Activated CD4-positive, alpha-beta T cell treated with anti-CD3 and anti-CD28 coated beads for 36 hours (primary cell): Measurements from ENCODE around the gene MAMLD1. TPM values are rescaled to one million over a fixed set of nuclear protein-coding genes. Genes with fewer than 3 reads are reported as not detected.

Experiments used
- ATAC-seq: fragments of 200-7000 bp; cut with Tn5 transposase; one replicate; pipeline ENCODE4 v1.10.0; 2021; ENCODE audit warnings: mild to moderate bottlenecking, moderate library complexity
- CTCF ChIA-PET: fragments of 350-600 bp; sonication (Branson Sonifier 250); formaldehyde crosslinking; loops from one replicate; lab custom pipeline; 2021; ENCODE audit warnings: antibody characterized with exemption; lab: Charles Lee
- POLR2A ChIA-PET: fragments of 350-600 bp; sonication (Branson Sonifier 250); formaldehyde crosslinking; loops from one replicate; lab custom pipeline; 2021; ENCODE audit warnings: antibody characterized with exemption, inconsistent platforms; lab: Charles Lee
- DNase-seq: peaks from one replicate; pipeline ENCODE4 v3.0.0-alpha.2; 2020
- H3K27ac Mint-ChIP-seq: one replicate; pipeline ENCODE4 v1.8.0; 2021; ENCODE audit warnings: mixed read lengths
- H3K27me3 Mint-ChIP-seq: one replicate; pipeline ENCODE4 v1.8.0; 2021; ENCODE audit warnings: mixed read lengths
- H3K36me3 Mint-ChIP-seq: one replicate; pipeline ENCODE4 v1.8.0; 2021; ENCODE audit warnings: low read depth, mixed read lengths
- H3K4me1 Mint-ChIP-seq: one replicate; pipeline ENCODE4 v1.8.0; 2021; ENCODE audit warnings: mixed read lengths
- H3K4me3 Mint-ChIP-seq: one replicate; pipeline ENCODE4 v1.8.0; 2021; ENCODE audit warnings: mild to moderate bottlenecking, moderate library complexity, mixed read lengths
- H3K9me3 Mint-ChIP-seq: one replicate; pipeline ENCODE4 v1.8.0; 2021; ENCODE audit warnings: low read depth, mixed read lengths
- intact Hi-C, 2 experiments: fragments of 100-400 bp; cut with DNase I in 1 of 2; cut with micrococcal nuclease in 1 of 2; formaldehyde crosslinking; loops; one replicate each; pipeline versions ENCODE4 v1.14.2 to v1.15.1; 2022 to 2024; cut with DNase I, micrococcal nuclease
- total RNA-seq, 2 experiments: library from RNA; stranded (reverse); gene quantifications; one replicate each; pipeline ENCODE4 v1.2.3, GENCODE V29; 2021

Gene MAMLD1
- total RNA-seq, 2 experiments from 2014 or later, result 1.5 to 1.6 TPM

DNA sequence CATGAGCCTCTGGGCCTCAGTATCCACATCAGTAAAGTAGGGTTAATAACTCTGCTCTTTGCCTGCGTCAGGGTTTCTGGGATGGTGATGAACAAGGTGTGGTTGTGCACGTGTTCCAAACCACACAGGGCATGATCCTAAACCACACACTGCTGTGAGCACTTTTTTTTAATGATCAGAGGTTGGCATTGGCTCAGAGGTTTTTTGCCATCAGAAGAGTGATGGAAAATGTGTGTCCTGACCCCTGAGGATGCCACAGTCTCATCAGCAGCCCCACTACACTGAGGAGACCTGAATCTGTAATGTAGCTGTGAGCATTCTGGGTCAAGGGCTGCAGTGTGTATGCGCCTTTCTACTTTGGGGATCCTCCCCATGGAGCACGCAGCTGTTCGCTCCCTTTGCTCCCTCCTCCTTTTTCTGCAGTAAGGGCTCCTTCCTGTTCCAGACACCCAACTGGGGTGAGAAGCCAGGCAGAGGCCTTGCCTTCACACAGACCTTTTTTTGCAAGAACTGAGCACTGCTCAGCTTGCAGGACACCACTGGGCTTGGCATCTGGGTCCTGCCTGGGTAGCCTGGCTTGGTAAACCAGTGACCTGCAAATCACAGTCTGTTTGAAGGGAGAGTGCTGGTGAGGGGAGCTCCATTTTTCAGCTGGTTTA lies 87.5 kb downstream of the MAMLD1 start:
- Mint-ChIP-seq H3K27me3 (no peaks in the 10 kb centered on the region), H3K9me3 (no peaks in the 10 kb centered on the region), H3K4me1 (peaks cover 16% of the 10 kb centered on the region), H3K36me3 (no peaks in the 10 kb centered on the region), H3K4me3 (no peak overlapping the region), H3K27ac (no peak overlapping the region)
- POLR2A ChIA-PET, result no interaction called here
- CTCF ChIA-PET, result interaction anchor here (0.6 to 1.6 kb wide), 3 partner anchors 23 to 120 kb away, joined by 3 to 4 read pairs (median 3); no protein-coding TSS in a partner anchor
- ATAC-seq (peak; percentile 78), DNase-seq (peak; percentile 46)
- intact Hi-C loops, result no loop called here

- no peaks in the 10 kb centered on the region for H3K9me3 Mint-ChIP-seq
- H3K27ac Mint-ChIP-seq, result no peak overlapping the region
- POLR2A ChIA-PET, result no interaction called here
- H3K27me3 Mint-ChIP-seq, result no peaks in the 10 kb centered on the region
- no peak for ATAC-seq
- peaks cover 18% of the 10 kb centered on the region for H3K4me1 Mint-ChIP-seq
- intact Hi-C loops, result no loop called here
- CTCF ChIA-PET, result interaction anchor here (0.6 kb wide), 1 partner anchor 213 kb away, joined by 3 read pairs; no protein-coding TSS in a partner anchor
- H3K36me3 Mint-ChIP-seq, result no peaks in the 10 kb centered on the region
- DNase-seq, result no peak
- no peak overlapping the region for H3K4me3 Mint-ChIP-seq
These were observed 88.8 kb downstream of the MAMLD1 start for GRCh38 chrX:150451953-150452352.

- Mint-ChIP-seq H3K27me3 (no peaks in the 10 kb centered on the region), H3K4me1 (peaks cover 23% of the 10 kb centered on the region), H3K27ac (no peak overlapping the region), H3K36me3 (no peaks in the 10 kb centered on the region), H3K4me3 (no peak overlapping the region), H3K9me3 (no peaks in the 10 kb centered on the region)
- POLR2A ChIA-PET, result no interaction called here
- CTCF ChIA-PET, result no interaction called here
- no peak for DNase-seq
- ATAC-seq, result no peak
- intact Hi-C loops, result no loop called here
These were observed 91.0 kb downstream of the MAMLD1 start for GRCh38 chrX:150454083-150454482.

- no peak overlapping the region for H3K4me3 Mint-ChIP-seq
- CTCF ChIA-PET, result no interaction called here
- ATAC-seq, result no peak
- POLR2A ChIA-PET, result no interaction called here
- H3K4me1 Mint-ChIP-seq, result peaks cover 28% of the 10 kb centered on the region
- no peaks in the 10 kb centered on the region for H3K27me3 Mint-ChIP-seq
- H3K27ac Mint-ChIP-seq, result no peak overlapping the region
- DNase-seq, result no peak
- no peaks in the 10 kb centered on the region for H3K9me3 Mint-ChIP-seq
- no peaks in the 10 kb centered on the region for H3K36me3 Mint-ChIP-seq
- intact Hi-C loops, result no loop called here
These were observed 91.5 kb downstream of the MAMLD1 start for GRCh38 chrX:150454508-150455214.

- no peak for DNase-seq
- CTCF ChIA-PET, result no interaction called here
- H3K9me3 Mint-ChIP-seq, result no peaks in the 10 kb centered on the region
- no peak overlapping the region for H3K27ac Mint-ChIP-seq
- no peak for ATAC-seq
- no peaks in the 10 kb centered on the region for H3K36me3 Mint-ChIP-seq
- H3K4me1 Mint-ChIP-seq, result peaks cover 23% of the 10 kb centered on the region
- POLR2A ChIA-PET, result no interaction called here
- no peak overlapping the region for H3K4me3 Mint-ChIP-seq
- no peaks in the 10 kb centered on the region for H3K27me3 Mint-ChIP-seq
- intact Hi-C loops, result no loop called here
These were observed 92.1 kb downstream of the MAMLD1 start for GRCh38 chrX:150455215-150455608.

GRCh38 chrX:150456466-150456865 lies 93.3 kb downstream of the MAMLD1 start:
- DNase-seq (no peak), ATAC-seq (no peak)
- Mint-ChIP-seq H3K27ac (no peak overlapping the region), H3K27me3 (no peaks in the 10 kb centered on the region), H3K4me1 (peaks cover 15% of the 10 kb centered on the region), H3K9me3 (no peaks in the 10 kb centered on the region), H3K4me3 (no peak overlapping the region), H3K36me3 (no peaks in the 10 kb centered on the region)
- intact Hi-C loops, result no loop called here
- ChIA-PET POLR2A (no interaction called here), CTCF (interaction anchor here (1.1 kb wide), 1 partner anchor 31 kb away, joined by 6 read pairs; no protein-coding TSS in a partner anchor)

DNA sequence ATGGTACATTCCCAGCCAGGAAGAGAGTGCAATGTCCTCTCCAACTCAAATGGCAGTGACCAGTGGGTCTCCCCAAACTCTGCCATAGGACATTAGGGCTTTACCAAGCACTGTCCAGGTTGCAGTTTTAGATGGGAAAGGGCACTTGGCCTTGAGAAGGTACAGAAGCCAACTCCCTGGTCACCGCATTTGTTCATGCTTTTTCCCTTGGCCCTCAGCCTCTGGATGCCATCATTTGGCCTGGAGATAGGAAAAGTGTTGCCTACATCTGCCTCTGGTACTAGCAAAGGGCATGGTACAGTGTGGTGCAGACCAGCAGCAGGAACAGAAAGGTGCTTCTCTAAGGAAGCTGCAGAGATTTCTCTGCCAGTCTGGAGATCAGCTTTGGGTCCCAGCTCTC lies 93.8 kb downstream of the MAMLD1 start:
- ChIA-PET POLR2A (no interaction called here), CTCF (no interaction called here)
- Mint-ChIP-seq H3K36me3 (no peaks in the 10 kb centered on the region), H3K27ac (no peak overlapping the region), H3K27me3 (no peaks in the 10 kb centered on the region), H3K4me3 (no peak overlapping the region), H3K9me3 (no peaks in the 10 kb centered on the region), H3K4me1 (peaks cover 12% of the 10 kb centered on the region)
- intact Hi-C loops, result no loop called here
- ATAC-seq (no peak), DNase-seq (no peak)

DNA sequence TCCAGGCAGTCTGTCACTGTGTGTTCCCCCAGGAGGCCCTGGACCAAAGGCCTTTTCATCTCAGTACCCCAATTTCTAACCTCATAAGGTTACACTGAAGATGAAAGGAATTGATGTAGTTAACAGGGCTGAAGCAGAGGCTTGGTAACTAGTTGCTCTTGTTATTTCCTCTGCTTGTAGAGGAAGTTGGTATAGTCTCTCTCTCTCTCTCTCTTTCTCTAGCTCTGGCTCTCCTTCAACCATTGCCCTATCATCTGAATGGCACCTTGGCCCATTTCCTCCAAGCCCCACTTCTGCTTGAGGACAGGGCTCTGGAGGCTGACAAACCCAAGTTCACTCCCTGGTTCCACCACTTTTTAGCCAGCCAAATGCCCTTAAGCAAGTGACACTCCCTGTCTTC lies 96.1 kb downstream of the MAMLD1 start:
- CTCF ChIA-PET, result no interaction called here
- POLR2A ChIA-PET, result no interaction called here
- Mint-ChIP-seq H3K27ac (peak overlapping the region; percentile 67), H3K4me1 (peaks cover 12% of the 10 kb centered on the region), H3K9me3 (no peaks in the 10 kb centered on the region), H3K4me3 (no peak overlapping the region), H3K27me3 (no peaks in the 10 kb centered on the region), H3K36me3 (no peaks in the 10 kb centered on the region)
- intact Hi-C loops, result no loop called here
- ATAC-seq (no peak), DNase-seq (no peak)

DNA sequence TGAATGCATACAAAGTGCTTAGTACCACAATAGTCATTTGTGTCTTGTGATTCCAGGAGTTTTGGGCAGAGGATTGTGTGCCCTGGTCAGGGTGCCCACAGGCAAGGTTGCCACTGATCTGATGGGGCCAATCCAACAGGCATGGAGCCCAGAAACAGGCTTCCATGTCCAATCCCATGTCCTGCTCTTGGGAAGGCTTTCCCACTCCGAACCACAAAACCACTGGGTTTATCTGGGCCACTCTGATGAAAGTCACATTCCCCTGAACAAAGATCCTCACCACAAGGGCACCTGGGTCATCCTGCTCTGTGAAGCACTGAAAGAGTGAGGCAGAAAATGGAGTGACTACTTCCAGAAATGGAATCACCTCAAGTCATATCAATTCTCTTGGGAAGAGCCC lies 96.9 kb downstream of the MAMLD1 start:
- CTCF ChIA-PET, result no interaction called here
- H3K27me3 Mint-ChIP-seq, result no peaks in the 10 kb centered on the region
- no peak for ATAC-seq
- H3K9me3 Mint-ChIP-seq, result no peaks in the 10 kb centered on the region
- DNase-seq, result no peak
- intact Hi-C loops, result no loop called here
- POLR2A ChIA-PET, result no interaction called here
- H3K4me3 Mint-ChIP-seq, result no peak overlapping the region
- H3K36me3 Mint-ChIP-seq, result no peaks in the 10 kb centered on the region
- H3K27ac Mint-ChIP-seq, result no peak overlapping the region
- H3K4me1 Mint-ChIP-seq, result peaks cover 12% of the 10 kb centered on the region

- ATAC-seq (no peak), DNase-seq (no peak)
- no peaks in the 10 kb centered on the region for H3K9me3 Mint-ChIP-seq
- intact Hi-C loops, result no loop called here
- no peak overlapping the region for H3K4me3 Mint-ChIP-seq
- no peaks in the 10 kb centered on the region for H3K36me3 Mint-ChIP-seq
- no peak overlapping the region for H3K27ac Mint-ChIP-seq
- ChIA-PET CTCF (interaction anchor here (0.6 kb wide), 1 partner anchor 243 kb away, joined by 3 read pairs; no protein-coding TSS in a partner anchor), POLR2A (no interaction called here)
- no peaks in the 10 kb centered on the region for H3K27me3 Mint-ChIP-seq
- H3K4me1 Mint-ChIP-seq, result peaks cover 12% of the 10 kb centered on the region
These were observed 97.7 kb downstream of the MAMLD1 start for GRCh38 chrX:150460781-150461180.

DNA sequence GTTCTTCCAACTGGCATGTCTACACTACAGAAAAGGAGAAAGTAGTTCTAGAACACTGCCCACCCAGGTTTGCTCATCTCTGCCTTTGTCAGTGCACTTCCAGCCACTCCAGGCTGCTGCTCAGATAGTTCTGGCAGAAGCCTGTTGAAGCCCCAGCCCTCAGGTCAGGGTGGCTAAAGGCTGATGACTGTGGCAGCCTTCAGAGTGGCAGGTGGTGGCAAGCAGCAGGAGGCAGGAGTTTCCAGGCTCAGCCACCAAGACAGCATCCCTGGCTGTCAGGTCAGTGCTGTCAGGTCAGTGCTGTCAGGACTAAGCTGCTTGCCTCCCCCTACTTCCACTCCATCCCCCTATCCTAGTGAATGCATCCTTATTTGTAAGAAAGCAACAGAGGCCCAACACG lies 100.4 kb downstream of the MAMLD1 start:
- no peak overlapping the region for H3K27ac Mint-ChIP-seq
- no peaks in the 10 kb centered on the region for H3K36me3 Mint-ChIP-seq
- peaks cover 9% of the 10 kb centered on the region for H3K4me1 Mint-ChIP-seq
- no peaks in the 10 kb centered on the region for H3K9me3 Mint-ChIP-seq
- H3K27me3 Mint-ChIP-seq, result no peaks in the 10 kb centered on the region
- ATAC-seq, result no peak
- DNase-seq, result no peak
- H3K4me3 Mint-ChIP-seq, result no peak overlapping the region
- CTCF ChIA-PET, result no interaction called here
- POLR2A ChIA-PET, result no interaction called here
- intact Hi-C loops, result no loop called here

GRCh38 chrX:150464001-150464400 lies 100.9 kb downstream of the MAMLD1 start:
- intact Hi-C loops, result no loop called here
- ATAC-seq, result no peak
- ChIA-PET CTCF (no interaction called here), POLR2A (no interaction called here)
- no peaks in the 10 kb centered on the region for H3K27me3 Mint-ChIP-seq
- H3K4me1 Mint-ChIP-seq, result peaks cover 6% of the 10 kb centered on the region
- no peak overlapping the region for H3K27ac Mint-ChIP-seq
- no peaks in the 10 kb centered on the region for H3K9me3 Mint-ChIP-seq
- H3K36me3 Mint-ChIP-seq, result no peaks in the 10 kb centered on the region
- no peak overlapping the region for H3K4me3 Mint-ChIP-seq
- DNase-seq, result no peak
